Fibroblast of lung (primary cell): Measurements from ENCODE around the gene RAI1.

Source experiments
- EZH2 ChIP-seq: IDR thresholded peaks from 2 replicates; pipeline ENCODE4 v1.5.1; 2012; ENCODE audit warnings: low read length, control low read depth, mild to moderate bottlenecking; ENCODE audit errors: missing control alignments
- TF ChIP-seq, protein P1 (sequence below), 2 donors: IDR thresholded peaks in 1 of 2; conservative IDR thresholded peaks in 1 of 2; 1 replicate in 1 of 2; 2 replicates in 1 of 2; pipeline ENCODE4 v1.5.1; 2011 to 2012; ENCODE audit warnings: low read length in 2 of 2, control low read depth in 1 of 2, inconsistent platforms in 1 of 2, low read depth in 1 of 2, mild to moderate bottlenecking in 1 of 2

DNA sequence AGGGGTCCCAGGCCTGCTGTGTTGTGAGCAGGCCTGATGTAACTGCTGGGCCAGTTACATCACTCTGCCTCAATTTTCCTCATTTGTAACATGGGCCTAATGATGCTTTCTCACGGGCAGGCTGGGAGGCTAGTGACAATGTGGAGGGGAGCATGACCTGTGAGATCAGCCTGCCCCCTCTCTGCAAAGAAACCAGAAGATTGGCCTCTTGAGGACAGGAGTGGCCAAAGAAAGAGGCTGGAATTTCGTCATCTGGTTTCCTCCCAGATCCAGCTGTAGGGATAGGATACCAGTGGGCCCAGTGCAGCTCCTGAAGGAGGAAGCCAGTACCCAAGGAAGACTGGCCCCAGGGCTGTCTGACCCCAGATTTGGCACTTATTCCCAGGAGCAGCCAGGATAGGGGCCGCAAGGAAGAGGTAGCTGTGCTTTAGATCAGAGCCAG, 156.1 kb downstream of the RAI1 start:
- no peak for TF ChIP-seq EZH2
- TF ChIP-seq, protein P1, sequence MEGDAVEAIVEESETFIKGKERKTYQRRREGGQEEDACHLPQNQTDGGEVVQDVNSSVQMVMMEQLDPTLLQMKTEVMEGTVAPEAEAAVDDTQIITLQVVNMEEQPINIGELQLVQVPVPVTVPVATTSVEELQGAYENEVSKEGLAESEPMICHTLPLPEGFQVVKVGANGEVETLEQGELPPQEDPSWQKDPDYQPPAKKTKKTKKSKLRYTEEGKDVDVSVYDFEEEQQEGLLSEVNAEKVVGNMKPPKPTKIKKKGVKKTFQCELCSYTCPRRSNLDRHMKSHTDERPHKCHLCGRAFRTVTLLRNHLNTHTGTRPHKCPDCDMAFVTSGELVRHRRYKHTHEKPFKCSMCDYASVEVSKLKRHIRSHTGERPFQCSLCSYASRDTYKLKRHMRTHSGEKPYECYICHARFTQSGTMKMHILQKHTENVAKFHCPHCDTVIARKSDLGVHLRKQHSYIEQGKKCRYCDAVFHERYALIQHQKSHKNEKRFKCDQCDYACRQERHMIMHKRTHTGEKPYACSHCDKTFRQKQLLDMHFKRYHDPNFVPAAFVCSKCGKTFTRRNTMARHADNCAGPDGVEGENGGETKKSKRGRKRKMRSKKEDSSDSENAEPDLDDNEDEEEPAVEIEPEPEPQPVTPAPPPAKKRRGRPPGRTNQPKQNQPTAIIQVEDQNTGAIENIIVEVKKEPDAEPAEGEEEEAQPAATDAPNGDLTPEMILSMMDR (conservative IDR thresholded peaks at IDR 0.05 in 1 of 2, IDR thresholded peaks at IDR 0.05 in 1 of 2; ENCODE audit: low read depth in 1 of 2, low read length in 2 of 2): no peak
